Neural cell (in vitro differentiated cells): Measurements from ENCODE around the gene IKZF2.

ENCODE experiments used
- EP300 ChIP-seq: fragments of 450-650 bp; conservative IDR thresholded peaks from 2 replicates; pipeline ENCODE4 v1.6.1; 2014; ENCODE audit warnings: antibody characterized with exemption, mild to moderate bottlenecking, moderate library complexity; ENCODE audit not compliant: poor library complexity, severe bottlenecking
- EZH2 ChIP-seq: fragments of 200-600, 300-800 bp; shearing (Covaris generic), sonication (generic); IDR thresholded peaks from 2 replicates; pipeline ENCODE4 v1.6.1; 2014; ENCODE audit warnings: antibody characterized with exemption, low read length, borderline replicate concordance, mild to moderate bottlenecking; ENCODE audit not compliant: insufficient read depth, poor library complexity, severe bottlenecking
- POLR2AphosphoS5 ChIP-seq: IDR thresholded peaks from 2 replicates; pipeline ENCODE4 v1.6.1; 2012
- RAD21 ChIP-seq: fragments of 450-650 bp; conservative IDR thresholded peaks from 2 replicates; pipeline ENCODE4 v1.6.1; 2014; ENCODE audit warnings: antibody characterized with exemption, mild to moderate bottlenecking, moderate library complexity
- SMC3 ChIP-seq: fragments of 450-650 bp; conservative IDR thresholded peaks from 2 replicates; pipeline ENCODE4 v1.6.1; 2014; ENCODE audit warnings: antibody characterized with exemption, mild to moderate bottlenecking, moderate library complexity; ENCODE audit not compliant: poor library complexity
- TAF1 ChIP-seq: IDR thresholded peaks from 2 replicates; pipeline ENCODE4 v1.6.1; 2012; ENCODE audit warnings: low read depth
- TF ChIP-seq, protein P1 (sequence below): fragments of 450-650 bp; IDR thresholded peaks from 2 replicates; pipeline ENCODE4 v1.5.1; 2014; ENCODE audit warnings: antibody characterized with exemption, mild to moderate bottlenecking, moderate library complexity; ENCODE audit not compliant: poor library complexity, severe bottlenecking

DNA sequence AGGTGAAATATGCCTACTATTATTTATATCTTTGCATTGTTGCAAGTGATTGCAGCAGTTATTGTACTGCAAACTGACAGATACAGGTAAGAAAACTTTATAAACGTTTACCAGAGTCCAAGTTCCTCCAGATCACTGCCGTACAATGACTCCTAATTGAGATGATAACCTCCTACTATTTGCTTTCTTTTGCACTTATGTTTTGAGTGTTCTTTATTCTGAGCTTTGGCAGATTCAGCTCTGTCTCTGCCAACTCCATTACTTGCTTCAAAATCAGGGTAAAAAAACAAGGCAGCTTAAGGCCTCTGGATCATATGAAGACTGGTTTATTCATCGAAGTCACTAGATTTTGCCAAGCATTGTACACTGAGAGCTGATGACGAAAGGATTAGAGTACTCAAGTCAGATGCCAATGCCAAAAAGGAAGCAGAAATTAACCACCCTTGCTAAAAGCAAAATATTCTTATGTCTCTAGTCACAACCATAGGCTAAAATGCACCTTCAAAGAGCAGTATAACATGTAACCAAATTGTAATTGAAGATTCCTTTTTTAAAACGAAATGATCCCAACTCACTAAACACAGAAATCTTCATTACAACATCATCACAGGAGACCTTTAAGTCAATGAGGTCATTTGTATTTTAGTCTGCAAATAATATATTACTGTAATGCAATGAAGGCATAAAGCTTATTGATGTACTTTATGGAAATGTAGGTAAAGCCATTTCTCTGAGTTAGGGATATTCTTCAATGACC lies 10.5 kb upstream of the IKZF2 start:
- TF ChIP-seq EP300 (no peak), EZH2 (no peak), POLR2AphosphoS5 (no peak), SMC3 (no peak), TAF1 (no peak), RAD21 (no peak)
- TF ChIP-seq, protein P1, sequence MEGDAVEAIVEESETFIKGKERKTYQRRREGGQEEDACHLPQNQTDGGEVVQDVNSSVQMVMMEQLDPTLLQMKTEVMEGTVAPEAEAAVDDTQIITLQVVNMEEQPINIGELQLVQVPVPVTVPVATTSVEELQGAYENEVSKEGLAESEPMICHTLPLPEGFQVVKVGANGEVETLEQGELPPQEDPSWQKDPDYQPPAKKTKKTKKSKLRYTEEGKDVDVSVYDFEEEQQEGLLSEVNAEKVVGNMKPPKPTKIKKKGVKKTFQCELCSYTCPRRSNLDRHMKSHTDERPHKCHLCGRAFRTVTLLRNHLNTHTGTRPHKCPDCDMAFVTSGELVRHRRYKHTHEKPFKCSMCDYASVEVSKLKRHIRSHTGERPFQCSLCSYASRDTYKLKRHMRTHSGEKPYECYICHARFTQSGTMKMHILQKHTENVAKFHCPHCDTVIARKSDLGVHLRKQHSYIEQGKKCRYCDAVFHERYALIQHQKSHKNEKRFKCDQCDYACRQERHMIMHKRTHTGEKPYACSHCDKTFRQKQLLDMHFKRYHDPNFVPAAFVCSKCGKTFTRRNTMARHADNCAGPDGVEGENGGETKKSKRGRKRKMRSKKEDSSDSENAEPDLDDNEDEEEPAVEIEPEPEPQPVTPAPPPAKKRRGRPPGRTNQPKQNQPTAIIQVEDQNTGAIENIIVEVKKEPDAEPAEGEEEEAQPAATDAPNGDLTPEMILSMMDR = no peak
